GM20431 (cell line): Measurements from ENCODE around the gene MRPL51.
"Not testable (repeated sequence)": the region's sequence is repeated elsewhere in the genome, so short reads cannot be mapped to it uniquely, and the experiment has no call there.

ENCODE experiments used
- in situ Hi-C: fragments of 300-500 bp; cut with MseI, MboI; formaldehyde crosslinking; loops from one replicate; pipeline ENCODE4 v1.15.0; 2020; ENCODE audit warnings: low sequenced_read_pairs; ENCODE audit not compliant: unreplicated experiment

Gene MRPL51

GRCh38 chr12:6492838-6493496, at the start of gene MRPL51:
Gene MRPL51 (minus strand): TSS chr12:6493262. CDS start chr12:6493136, 126 bp downstream.
- in situ Hi-C loops = no loop called here

- in situ Hi-C loops = no loop called here
Observed at GRCh38 chr12:6542209-6543009, 49.3 kb upstream of the MRPL51 start.

GRCh38 chr12:6541371-6542165, 48.5 kb upstream of the MRPL51 start:
- in situ Hi-C loops = no loop called here

- in situ Hi-C loops = no loop called here
Observed at GRCh38 chr12:6540181-6540877, 47.3 kb upstream of the MRPL51 start.

GRCh38 chr12:6539707-6540134, 46.7 kb upstream of the MRPL51 start:
- in situ Hi-C loops = no loop called here

- in situ Hi-C loops = no loop called here
Observed at GRCh38 chr12:6539314-6539682, 46.2 kb upstream of the MRPL51 start.

- in situ Hi-C loops = no loop called here
Observed at GRCh38 chr12:6538420-6539313, 45.6 kb upstream of the MRPL51 start.

- in situ Hi-C loops = not testable (repeated sequence)
Observed at GRCh38 chr12:6537580-6538419, 44.7 kb upstream of the MRPL51 start.

GRCh38 chr12:6536894-6537579, 44.0 kb upstream of the MRPL51 start:
- in situ Hi-C loops = no loop called here

GRCh38 chr12:6535960-6536847, 43.1 kb upstream of the MRPL51 start:
- in situ Hi-C loops = no loop called here

- in situ Hi-C loops = no loop called here
Observed at GRCh38 chr12:6535697-6535946, 42.6 kb upstream of the MRPL51 start.

GRCh38 chr12:6534945-6535696, 42.1 kb upstream of the MRPL51 start:
- in situ Hi-C loops = no loop called here

- in situ Hi-C loops = no loop called here
Observed at GRCh38 chr12:6534695-6534944, 41.6 kb upstream of the MRPL51 start.

GRCh38 chr12:6533923-6534694, 41.0 kb upstream of the MRPL51 start, which contains the start of gene GAPDH:
Gene GAPDH (plus strand): TSS chr12:6534517. CDS start chr12:6534833, 316 bp downstream.
- in situ Hi-C loops = no loop called here

GRCh38 chr12:6533653-6533922, 40.5 kb upstream of the MRPL51 start:
- in situ Hi-C loops = no loop called here
